Body of pancreas (tissue), 4 donors: ENCODE data around the gene DUSP18.

Source experiments
- CTCF ChIP-seq, 7 experiments: fragments of 450-650 bp in 4 of 7; fragments of 200-600 bp in 3 of 7; sonication (generic) in 3 of 7; IDR thresholded peaks; one replicate each; pipeline ENCODE4 v1.5.1; 2016 to 2019; ENCODE audit warnings: antibody characterized with exemption in 7 of 7
- POLR2A ChIP-seq, 3 donors: fragments of 450-650 bp; IDR thresholded peaks; one replicate each; pipeline ENCODE4 v1.6.1; 2016; ENCODE audit warnings: antibody characterized with exemption in 3 of 3, mild to moderate bottlenecking in 2 of 3

DNA sequence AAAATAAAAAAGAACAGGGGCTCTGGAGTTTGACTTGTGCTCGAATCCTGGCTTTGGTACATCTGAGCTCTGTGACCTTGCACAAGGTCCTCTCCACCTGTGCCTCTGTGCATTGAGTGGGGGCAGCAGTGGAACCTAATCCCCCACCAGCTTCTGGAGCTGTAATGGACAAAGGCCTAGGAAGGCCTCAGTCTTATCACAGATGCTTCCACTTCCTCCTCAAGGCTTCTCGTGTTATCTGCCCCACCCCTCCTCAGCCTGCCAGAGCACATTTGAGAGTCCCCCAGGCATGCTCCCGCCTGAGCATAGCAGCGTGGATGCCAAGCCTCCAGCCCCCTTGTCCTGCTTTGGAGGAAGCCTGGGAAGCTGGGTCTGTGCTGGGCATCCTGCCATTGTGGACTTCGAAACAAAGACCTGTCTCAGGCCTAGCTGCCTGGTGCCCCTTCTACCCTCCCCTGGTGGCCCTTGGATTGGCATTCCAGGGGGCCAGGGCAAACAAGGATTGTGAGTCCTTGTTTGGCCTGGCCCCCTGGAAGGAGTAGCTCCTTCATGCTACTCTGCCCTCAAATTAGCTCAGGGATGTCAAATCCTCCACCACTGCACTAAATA, 17.1 kb downstream of the DUSP18 start:
- TF ChIP-seq CTCF (IDR thresholded peaks at IDR 0.05) (no peak), POLR2A (IDR thresholded peaks at IDR 0.05) (no peak)
